ENCODE data around the gene COL25A1.
A peak's percentile ranks its signal among the peaks of the same experiment; 100 is the strongest.
"Not testable (repeated sequence)": the region's sequence is repeated elsewhere in the genome, so short reads cannot be mapped to it uniquely, and the experiment has no call there.

Gene COL25A1

GRCh38 chr4:109041463-109042360 lies 260.7 kb downstream of the COL25A1 start:
- in situ Hi-C loops (cut with MboI; ENCODE audit: low pct_unique_long_range_greater_than_20kb, low sequenced_read_pairs) = no loop called here

GRCh38 chr4:109040441-109040840 lies 262.0 kb downstream of the COL25A1 start:
- DNase-seq = no peak
- in situ Hi-C loops (cut with MboI; ENCODE audit: low pct_unique_long_range_greater_than_20kb, low sequenced_read_pairs) = no loop called here

More at GRCh38 chr4:109041463-109042360, 260.7 kb downstream of the COL25A1 start:
- DNase-seq = no peak

DNA sequence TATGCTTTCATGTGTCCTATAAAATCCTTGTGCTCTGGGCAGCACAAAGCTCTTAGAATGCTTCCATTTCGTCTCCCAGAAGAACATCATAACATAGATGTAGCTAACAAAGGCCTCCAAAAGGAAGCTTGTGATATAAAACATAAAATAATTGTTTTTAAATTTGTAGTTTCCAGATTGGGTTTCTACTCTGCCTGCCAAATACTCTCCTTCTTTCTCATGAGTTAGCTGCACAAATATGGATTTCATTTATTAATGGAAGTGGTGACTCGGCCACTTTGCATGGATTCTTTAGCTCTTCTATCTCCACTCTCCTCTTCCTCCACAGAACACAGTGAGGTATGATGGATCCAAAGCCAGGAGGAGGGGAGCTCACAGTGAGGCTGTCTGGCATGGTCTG lies 265.4 kb downstream of the COL25A1 start:
- in situ Hi-C loops (cut with MboI; ENCODE audit: low pct_unique_long_range_greater_than_20kb, low sequenced_read_pairs) = no loop called here

GRCh38 chr4:109033993-109034392 lies 268.5 kb downstream of the COL25A1 start:
- DNase-seq = no peak

More for the DNA sequence above, 265.4 kb downstream of the COL25A1 start:
- no peak for DNase-seq

GRCh38 chr4:109032671-109033070 lies 269.8 kb downstream of the COL25A1 start:
- DNase-seq = no peak
- in situ Hi-C loops (cut with MboI; ENCODE audit: low pct_unique_long_range_greater_than_20kb, low sequenced_read_pairs) = no loop called here

More at GRCh38 chr4:109033993-109034392, 268.5 kb downstream of the COL25A1 start:
- in situ Hi-C loops (cut with MboI; ENCODE audit: low pct_unique_long_range_greater_than_20kb, low sequenced_read_pairs) = no loop called here

GRCh38 chr4:109029987-109030386 lies 272.5 kb downstream of the COL25A1 start:
- in situ Hi-C loops (cut with MboI; ENCODE audit: low pct_unique_long_range_greater_than_20kb, low sequenced_read_pairs) = no loop called here
- DNase-seq = no peak

DNA sequence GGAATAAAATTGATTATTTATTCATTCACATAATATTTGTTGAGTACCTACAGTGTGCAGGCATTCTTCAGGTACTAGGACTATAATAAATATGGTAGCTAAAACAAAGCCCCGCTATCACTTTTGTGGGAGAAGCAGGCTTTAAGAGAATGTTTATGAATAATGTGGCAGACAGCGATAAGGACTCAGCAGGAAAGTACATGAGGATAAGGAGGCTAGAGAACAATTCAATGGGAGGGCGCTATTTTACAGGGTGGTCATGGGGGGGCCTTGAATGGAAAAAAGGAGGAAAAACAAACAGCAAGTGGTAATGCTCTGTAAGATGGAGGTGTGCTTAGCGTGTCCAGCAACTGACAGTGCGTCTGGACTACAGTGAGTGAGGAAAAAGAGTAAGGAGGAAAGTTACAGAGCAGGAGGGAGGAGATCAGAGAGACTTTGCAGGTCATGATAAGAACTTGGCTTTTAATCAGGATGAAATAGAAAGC lies 275.4 kb downstream of the COL25A1 start:
- in situ Hi-C loops (cut with MboI; ENCODE audit: low pct_unique_long_range_greater_than_20kb, low sequenced_read_pairs) = no loop called here
- no peak for DNase-seq

- in situ Hi-C loops (cut with MboI; ENCODE audit: low pct_unique_long_range_greater_than_20kb, low sequenced_read_pairs) = no loop called here
Observed at GRCh38 chr4:109026588-109026987, 275.9 kb downstream of the COL25A1 start.

DNA sequence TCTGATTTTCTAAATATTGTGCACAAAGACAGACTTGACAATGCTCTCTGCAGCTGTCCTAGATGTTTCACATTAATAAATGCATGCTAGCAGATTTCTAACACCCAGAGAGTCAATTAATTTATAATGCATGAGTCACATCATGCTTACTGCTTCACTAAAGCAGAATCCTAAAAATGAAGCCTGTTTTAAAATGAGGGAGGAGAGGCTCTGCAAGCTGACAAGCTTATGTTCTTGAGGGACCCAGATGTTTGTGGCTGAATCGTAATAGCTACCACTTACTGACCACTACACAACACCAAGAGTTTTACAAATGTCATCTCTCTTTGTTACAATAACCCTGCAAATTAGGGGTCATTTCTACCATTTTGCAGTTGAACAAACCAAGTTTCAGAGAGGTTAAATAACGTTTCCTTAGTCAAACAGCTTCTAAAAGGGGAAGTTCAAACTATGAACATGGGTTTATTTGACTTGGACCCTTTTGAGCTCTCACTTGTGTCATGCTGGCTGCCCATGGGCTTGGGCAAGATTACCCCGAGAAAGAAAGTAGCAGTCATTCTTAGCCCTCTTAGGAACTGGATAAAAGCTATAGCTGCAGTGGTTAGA lies 276.9 kb downstream of the COL25A1 start:
- DNase-seq = no peak
- in situ Hi-C loops (cut with MboI; ENCODE audit: low pct_unique_long_range_greater_than_20kb, low sequenced_read_pairs) = no loop called here

More at GRCh38 chr4:109026588-109026987, 275.9 kb downstream of the COL25A1 start:
- DNase-seq = no peak

GRCh38 chr4:109022961-109023360 lies 279.5 kb downstream of the COL25A1 start:
- no peak for DNase-seq
- in situ Hi-C loops (cut with MboI; ENCODE audit: low pct_unique_long_range_greater_than_20kb, low sequenced_read_pairs) = no loop called here

- DNase-seq; in situ Hi-C loops (cut with MboI; ENCODE audit: low pct_unique_long_range_greater_than_20kb, low sequenced_read_pairs): not testable (repeated sequence)
Observed at GRCh38 chr4:109021630-109022029, 280.8 kb downstream of the COL25A1 start.

- in situ Hi-C loops (cut with MboI; ENCODE audit: low pct_unique_long_range_greater_than_20kb, low sequenced_read_pairs) = no loop called here
- DNase-seq = no peak
Observed at GRCh38 chr4:109020861-109021260, 281.6 kb downstream of the COL25A1 start.

- in situ Hi-C loops (cut with MboI; ENCODE audit: low pct_unique_long_range_greater_than_20kb, low sequenced_read_pairs) = no loop called here
- no peak for DNase-seq
Observed at GRCh38 chr4:109016200-109016599, 286.3 kb downstream of the COL25A1 start.

DNA sequence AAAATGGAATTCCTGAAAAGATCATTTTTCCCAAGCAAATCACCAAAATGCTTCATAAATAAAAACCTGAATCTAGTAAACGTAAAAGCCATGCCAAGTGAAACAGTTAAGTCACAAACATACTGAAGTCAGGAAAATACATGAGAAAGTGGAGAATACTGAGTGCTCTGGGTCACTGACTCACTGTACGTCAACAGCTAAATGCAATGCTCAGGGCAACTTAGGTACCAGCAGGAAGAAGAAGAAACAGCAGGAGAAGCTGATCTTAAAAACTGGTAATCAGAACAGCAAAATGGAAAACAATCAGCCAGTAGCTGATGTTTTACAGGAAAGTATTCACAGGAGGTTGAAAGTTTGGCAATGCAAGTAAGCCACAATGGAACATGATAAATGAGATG lies 287.0 kb downstream of the COL25A1 start:
- in situ Hi-C loops (cut with MboI; ENCODE audit: low pct_unique_long_range_greater_than_20kb, low sequenced_read_pairs) = no loop called here
- DNase-seq = no peak

GRCh38 chr4:109014593-109015412 lies 287.7 kb downstream of the COL25A1 start:
- peak; percentile 57 for DNase-seq
- in situ Hi-C loops (cut with MboI; ENCODE audit: low pct_unique_long_range_greater_than_20kb, low sequenced_read_pairs) = no loop called here

- no peak for DNase-seq
- in situ Hi-C loops (cut with MboI; ENCODE audit: low pct_unique_long_range_greater_than_20kb, low sequenced_read_pairs) = no loop called here
Observed at GRCh38 chr4:109012286-109012880, 290.1 kb downstream of the COL25A1 start.

- no peak for DNase-seq
- in situ Hi-C loops (cut with MboI; ENCODE audit: low pct_unique_long_range_greater_than_20kb, low sequenced_read_pairs) = no loop called here
Observed at GRCh38 chr4:109011241-109012026, 291.0 kb downstream of the COL25A1 start.

GRCh38 chr4:109010521-109010920 lies 291.9 kb downstream of the COL25A1 start:
- DNase-seq = no peak
- in situ Hi-C loops (cut with MboI; ENCODE audit: low pct_unique_long_range_greater_than_20kb, low sequenced_read_pairs) = no loop called here

Measured in KBM-7 (cell line).